Endothelial cell of umbilical vein (primary cell): ENCODE data around the gene SLC9A9.

Source experiments
- FOS ChIP-seq: IDR thresholded peaks from 2 replicates; pipeline ENCODE4 v1.6.1; 2011; ENCODE audit warnings: mild to moderate bottlenecking, low read length, moderate library complexity, borderline replicate concordance; ENCODE audit not compliant: insufficient read depth
- JUN ChIP-seq: IDR thresholded peaks from 2 replicates; pipeline ENCODE4 v1.6.1; 2011; ENCODE audit warnings: borderline replicate concordance, low read depth; ENCODE audit not compliant: insufficient read length, insufficient read depth
- POLR2A ChIP-seq: IDR thresholded peaks from 2 replicates; pipeline ENCODE4 v1.6.1; 2012; ENCODE audit warnings: low read depth, mild to moderate bottlenecking, control low read depth, low read length
- POLR2AphosphoS5 ChIP-seq: IDR thresholded peaks from 2 replicates; pipeline ENCODE4 v1.6.1; 2012; ENCODE audit warnings: low read depth, mild to moderate bottlenecking, control low read depth, low read length, moderate library complexity; ENCODE audit not compliant: insufficient read depth
- TF ChIP-seq, protein P1 (sequence below): IDR thresholded peaks from 2 replicates; pipeline ENCODE4 v1.6.1; 2011; ENCODE audit not compliant: insufficient read depth, insufficient read length
- TF ChIP-seq, protein P2 (sequence below), 2 donors: IDR thresholded peaks; 1 replicate in 1 of 2; 2 replicates in 1 of 2; pipeline ENCODE4 v1.5.1; 2011; ENCODE audit warnings: low read length in 2 of 2, mild to moderate bottlenecking in 2 of 2, moderate library complexity in 2 of 2, control low read depth in 1 of 2, inconsistent platforms in 1 of 2, low read depth in 1 of 2; ENCODE audit not compliant: insufficient read depth in 1 of 2; ENCODE audit errors: extremely low read depth in 1 of 2

DNA sequence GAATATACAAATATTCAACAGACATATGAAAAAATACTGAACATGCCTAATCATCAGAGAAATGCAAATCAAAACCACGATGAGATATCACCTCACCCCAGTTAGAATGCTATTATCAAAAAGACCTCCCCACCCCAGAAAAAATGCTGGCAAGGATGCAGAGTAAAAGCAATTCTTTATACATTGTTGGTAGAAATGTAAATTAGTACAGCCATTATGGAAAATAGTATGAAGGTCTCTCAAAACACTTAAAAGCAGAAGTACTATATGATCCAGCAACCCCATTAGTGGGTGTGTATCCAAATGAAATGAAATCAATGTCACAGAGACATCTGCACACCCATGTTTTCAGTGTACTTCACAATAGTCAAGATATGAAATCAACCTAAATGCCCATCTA, 420.0 kb downstream of the SLC9A9 start:
- TF ChIP-seq, protein P1, sequence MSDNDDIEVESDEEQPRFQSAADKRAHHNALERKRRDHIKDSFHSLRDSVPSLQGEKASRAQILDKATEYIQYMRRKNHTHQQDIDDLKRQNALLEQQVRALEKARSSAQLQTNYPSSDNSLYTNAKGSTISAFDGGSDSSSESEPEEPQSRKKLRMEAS: no peak
- TF ChIP-seq POLR2A: no peak
- TF ChIP-seq, protein P2, sequence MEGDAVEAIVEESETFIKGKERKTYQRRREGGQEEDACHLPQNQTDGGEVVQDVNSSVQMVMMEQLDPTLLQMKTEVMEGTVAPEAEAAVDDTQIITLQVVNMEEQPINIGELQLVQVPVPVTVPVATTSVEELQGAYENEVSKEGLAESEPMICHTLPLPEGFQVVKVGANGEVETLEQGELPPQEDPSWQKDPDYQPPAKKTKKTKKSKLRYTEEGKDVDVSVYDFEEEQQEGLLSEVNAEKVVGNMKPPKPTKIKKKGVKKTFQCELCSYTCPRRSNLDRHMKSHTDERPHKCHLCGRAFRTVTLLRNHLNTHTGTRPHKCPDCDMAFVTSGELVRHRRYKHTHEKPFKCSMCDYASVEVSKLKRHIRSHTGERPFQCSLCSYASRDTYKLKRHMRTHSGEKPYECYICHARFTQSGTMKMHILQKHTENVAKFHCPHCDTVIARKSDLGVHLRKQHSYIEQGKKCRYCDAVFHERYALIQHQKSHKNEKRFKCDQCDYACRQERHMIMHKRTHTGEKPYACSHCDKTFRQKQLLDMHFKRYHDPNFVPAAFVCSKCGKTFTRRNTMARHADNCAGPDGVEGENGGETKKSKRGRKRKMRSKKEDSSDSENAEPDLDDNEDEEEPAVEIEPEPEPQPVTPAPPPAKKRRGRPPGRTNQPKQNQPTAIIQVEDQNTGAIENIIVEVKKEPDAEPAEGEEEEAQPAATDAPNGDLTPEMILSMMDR (IDR thresholded peaks at IDR 0.05; ENCODE audit: extremely low read depth in 1 of 2, insufficient read depth in 1 of 2, low read depth in 1 of 2, low read length in 2 of 2): no peak
- TF ChIP-seq POLR2AphosphoS5: no peak
- TF ChIP-seq FOS: no peak
- no peak for TF ChIP-seq JUN
